Gastroesophageal sphincter (tissue), 3 donors: Measurements from ENCODE around the gene PEX1.
"Not testable (repeated sequence)": the region's sequence is repeated elsewhere in the genome, so short reads cannot be mapped to it uniquely, and the experiment has no call there.

Source experiments
- EP300 ChIP-seq: sonication (generic); formaldehyde crosslinking; IDR thresholded peaks from one replicate; pipeline ENCODE4 v1.6.1; 2017; ENCODE audit warnings: antibody characterized with exemption, mild to moderate bottlenecking
- POLR2A ChIP-seq, 2 donors: fragments of 450-650 bp; IDR thresholded peaks; one replicate each; pipeline ENCODE4 v1.6.1; 2017; ENCODE audit warnings: antibody characterized with exemption in 2 of 2, mild to moderate bottlenecking in 2 of 2, moderate library complexity in 1 of 2
- POLR2AphosphoS5 ChIP-seq: sonication (generic); formaldehyde crosslinking; IDR thresholded peaks from one replicate; pipeline ENCODE4 v1.6.1; 2017; ENCODE audit warnings: antibody characterized with exemption
- TF ChIP-seq, protein P1 (sequence below), 4 experiments: fragments of 200-600 bp in 2 of 4; fragments of 450-650 bp in 2 of 4; sonication (generic) in 1 of 4; IDR thresholded peaks; one replicate each; pipeline ENCODE4 v1.5.1; 2017 to 2019; ENCODE audit warnings: antibody characterized with exemption in 4 of 4, mild to moderate bottlenecking in 2 of 4, moderate library complexity in 2 of 4

DNA sequence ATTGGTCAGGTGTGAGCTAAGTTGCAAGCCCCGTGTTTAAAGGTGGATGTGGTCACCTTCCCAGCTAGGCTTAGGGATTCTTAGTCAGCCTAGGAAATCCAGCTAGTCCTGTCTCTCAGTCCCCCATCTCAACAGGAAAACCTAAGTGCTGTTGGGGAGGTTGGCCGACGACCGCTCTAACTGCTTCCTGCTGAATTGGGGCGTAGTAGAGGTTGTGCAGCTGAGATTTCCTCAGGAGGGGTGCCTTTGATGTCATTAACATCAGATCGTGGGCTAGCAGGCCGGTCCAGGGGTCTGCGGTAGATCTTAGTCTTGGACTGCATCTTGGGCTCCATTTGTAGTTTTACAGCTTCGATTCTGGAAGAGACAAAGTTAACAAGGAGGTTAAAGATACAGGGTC, 59.7 kb downstream of the PEX1 start:
- TF ChIP-seq, protein P1, sequence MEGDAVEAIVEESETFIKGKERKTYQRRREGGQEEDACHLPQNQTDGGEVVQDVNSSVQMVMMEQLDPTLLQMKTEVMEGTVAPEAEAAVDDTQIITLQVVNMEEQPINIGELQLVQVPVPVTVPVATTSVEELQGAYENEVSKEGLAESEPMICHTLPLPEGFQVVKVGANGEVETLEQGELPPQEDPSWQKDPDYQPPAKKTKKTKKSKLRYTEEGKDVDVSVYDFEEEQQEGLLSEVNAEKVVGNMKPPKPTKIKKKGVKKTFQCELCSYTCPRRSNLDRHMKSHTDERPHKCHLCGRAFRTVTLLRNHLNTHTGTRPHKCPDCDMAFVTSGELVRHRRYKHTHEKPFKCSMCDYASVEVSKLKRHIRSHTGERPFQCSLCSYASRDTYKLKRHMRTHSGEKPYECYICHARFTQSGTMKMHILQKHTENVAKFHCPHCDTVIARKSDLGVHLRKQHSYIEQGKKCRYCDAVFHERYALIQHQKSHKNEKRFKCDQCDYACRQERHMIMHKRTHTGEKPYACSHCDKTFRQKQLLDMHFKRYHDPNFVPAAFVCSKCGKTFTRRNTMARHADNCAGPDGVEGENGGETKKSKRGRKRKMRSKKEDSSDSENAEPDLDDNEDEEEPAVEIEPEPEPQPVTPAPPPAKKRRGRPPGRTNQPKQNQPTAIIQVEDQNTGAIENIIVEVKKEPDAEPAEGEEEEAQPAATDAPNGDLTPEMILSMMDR (IDR thresholded peaks at IDR 0.05), result not testable (repeated sequence)
- TF ChIP-seq POLR2AphosphoS5; POLR2A (IDR thresholded peaks at IDR 0.05); EP300: not testable (repeated sequence)
